NB4 (cell line): ENCODE measurements around the gene TBC1D10B.

Source experiments
- CTCF ChIP-seq: IDR thresholded peaks from one replicate; pipeline ENCODE4 v1.5.1; 2012; ENCODE audit warnings: low read depth, low read length
- POLR2A ChIP-seq: IDR thresholded peaks from 2 replicates; pipeline ENCODE4 v1.6.1; 2011; ENCODE audit warnings: mild to moderate bottlenecking; ENCODE audit not compliant: insufficient read length; ENCODE audit errors: extremely low read depth

- TF ChIP-seq CTCF (no peak), POLR2A (no peak)
Observed at GRCh38 chr16:30358577-30358936, 11.7 kb downstream of the TBC1D10B start.
